K562 (cell line): ENCODE measurements around the gene MRGPRF. TPM values are rescaled to one million over a fixed set of nuclear protein-coding genes. Genes with fewer than 3 reads are reported as not detected.

Source experiments
- ATAC-seq: fragments of 200-7000 bp; cut with Tn5 transposase; 3 replicates; pipeline ENCODE4 v1.9.1; 2020; ENCODE audit warnings: moderate library complexity
- BruUV-seq: library from RNA; stranded (reverse); fragments of 400-500 nt; replicated peaks from 2 replicates; lab custom pipeline; 2021; lab: Mats Ljungman, UMichigan
- CTCF ChIA-PET: fragments of 300-600 bp; formaldehyde crosslinking; extraction: SDS; loops from one replicate; lab custom pipeline; 2021; ENCODE audit warnings: low intra/inter-chr PET ratio; lab: Yijun Ruan, JAX
- POLR2A ChIA-PET: fragments of 300-600, 350-650 bp; sonication (Branson Sonifier 250); formaldehyde crosslinking; extraction: SDS; loops from one replicate; lab custom pipeline; 2021; ENCODE audit warnings: antibody characterized with exemption, inconsistent platforms; lab: Yijun Ruan, JAX
- DNase-seq, 4 experiments: peaks; one replicate each; pipeline versions ENCODE4 v3.0.0 to v3.0.0-alpha.2; 2011 to 2018; ENCODE audit warnings: low spot score in 3 of 4, mixed read lengths in 3 of 4; ENCODE audit errors: extremely low read depth in 1 of 4
- FAIRE-seq: peaks from 2 replicates; lab custom pipeline; 2011; peaks lifted over from hg19 to GRCh38; lab: Jason Lieb, UNC
- H2AFZ ChIP-seq: 2 replicates; pipeline ENCODE4 v1.6.0; 2011; ENCODE audit warnings: low read depth, low read length, control low read depth, inconsistent platforms
- H3K27ac ChIP-seq: fragments of 200-600 bp; 3 replicates; pipeline ENCODE4 v1.8.0; 2011; ENCODE audit warnings: low read depth, mild to moderate bottlenecking, control low read depth, inconsistent platforms, low read length, moderate library complexity, mixed read lengths; ENCODE audit errors: extremely low read depth
- H3K27me3 ChIP-seq, 2 experiments: fragments of 300-600 bp in 1 of 2; 2 replicates in 1 of 2; 3 replicates in 1 of 2; pipeline versions ENCODE4 v1.6.0 to v1.8.0; 2011; ENCODE audit warnings: inconsistent platforms in 2 of 2, low read length in 2 of 2, mild to moderate bottlenecking in 1 of 2, mixed read lengths in 1 of 2, moderate library complexity in 1 of 2; ENCODE audit not compliant: control insufficient read depth in 2 of 2, insufficient read depth in 2 of 2
- H3K36me3 ChIP-seq: fragments of 300-600 bp; 3 replicates; pipeline ENCODE4 v1.8.0; 2011; ENCODE audit warnings: mild to moderate bottlenecking, low read length, inconsistent platforms; ENCODE audit not compliant: control insufficient read depth, insufficient read depth
- H3K4me1 ChIP-seq, 2 experiments: fragments of 200-600 bp in 1 of 2; replicated peaks in 1 of 2; 2 replicates in 1 of 2; 3 replicates in 1 of 2; pipeline versions ENCODE4 v1.5.1 to v1.8.0; 2011; ENCODE audit warnings: inconsistent platforms in 2 of 2, low read length in 2 of 2, mild to moderate bottlenecking in 1 of 2, mixed read lengths in 1 of 2, moderate library complexity in 1 of 2; ENCODE audit not compliant: control insufficient read depth in 2 of 2, insufficient read depth in 2 of 2
- H3K4me2 ChIP-seq: 2 replicates; pipeline ENCODE4 v1.6.1; 2011; ENCODE audit warnings: low read length, control low read depth, inconsistent platforms, mixed read lengths; ENCODE audit not compliant: insufficient read depth
- H3K4me3 ChIP-seq: fragments of 200-600 bp; sonication (generic), shearing (Covaris generic); 2 replicates; pipeline ENCODE4 v1.5.1; 2016; ENCODE audit warnings: control low read depth, inconsistent platforms
- H3K79me2 ChIP-seq: fragments of 200-600 bp; 3 replicates; pipeline ENCODE4 v1.8.0; 2011; ENCODE audit warnings: low read length, inconsistent platforms; ENCODE audit not compliant: control insufficient read depth, insufficient read depth
- H3K9ac ChIP-seq, 2 experiments: 2 replicates each; pipeline versions ENCODE4 v1.6.0 to v1.6.1; 2011; ENCODE audit warnings: low read depth in 2 of 2, low read length in 2 of 2, control low read depth in 1 of 2, inconsistent platforms in 1 of 2, mild to moderate bottlenecking in 1 of 2, mixed read lengths in 1 of 2; ENCODE audit not compliant: insufficient read depth in 1 of 2
- H3K9me1 ChIP-seq: one replicate; pipeline ENCODE4 v1.6.0; 2011; ENCODE audit warnings: inconsistent platforms, mild to moderate bottlenecking, low read length, moderate library complexity; ENCODE audit not compliant: control insufficient read depth, insufficient read depth
- H3K9me3 ChIP-seq: replicated peaks from 2 replicates; pipeline ENCODE4 v1.5.1; 2011; ENCODE audit warnings: low read depth, low read length, inconsistent platforms; ENCODE audit not compliant: control insufficient read depth, insufficient read depth
- H4K20me1 ChIP-seq: replicated peaks from 2 replicates; pipeline ENCODE4 v1.6.1; 2011; ENCODE audit warnings: low read length, inconsistent platforms, mixed read lengths; ENCODE audit not compliant: control insufficient read depth, insufficient read depth
- ZBTB26 ChIP-seq: fragments of 450-650 bp; formaldehyde crosslinking; IDR thresholded peaks from 2 replicates; pipeline ENCODE4 v1.4.0; 2022; ENCODE audit warnings: missing genetic modification characterization
- ZNF280A ChIP-seq: fragments of 450-650 bp; IDR thresholded peaks from 2 replicates; pipeline ENCODE4 v1.6.1; 2018; ENCODE audit warnings: mild to moderate bottlenecking, low read depth; ENCODE audit not compliant: partially characterized antibody
- ZNF586 ChIP-seq: fragments of 450-650 bp; formaldehyde crosslinking; conservative IDR thresholded peaks from 2 replicates; pipeline ENCODE4 v1.4.0; 2020; ENCODE audit warnings: mild to moderate bottlenecking, moderate library complexity
- WGBS: fragments of 100-300 bp; shearing (Covaris generic); methylation state at CpG from one replicate; pipeline ENCODE4 v1.1.6; 2016; ENCODE audit warnings: low coverage, mixed read lengths; ENCODE audit not compliant: insufficient coverage; ENCODE audit errors: missing lambda C conversion rate; 5-methylcytosine and 5-hydroxymethylcytosine counted together
- in situ Hi-C: fragments of 300-500 bp; cut with MboI; formaldehyde crosslinking; loops from 4 replicates; pipeline ENCODE4 v1.15.0; 2018; ENCODE audit warnings: inconsistent platforms, mixed read lengths
- intact Hi-C: fragments of 100-400 bp; cut with micrococcal nuclease; formaldehyde crosslinking; loops from 2 replicates; pipeline ENCODE4 v1.14.2; 2022
- polyA plus RNA-seq, 8 experiments: library from polyadenylated mRNA; depleted of rRNA in 4 of 8; stranded (reverse) in 5 of 8; unstranded in 3 of 8; fragments of >200 nt; fragmentation: Nextera tagmentation in 2 of 8; fragmentation: Illumina TruSeq in 1 of 8; extraction: Ambion mirVana in 2 of 8; extraction: Trizol in 1 of 8; gene quantifications; 2 replicates each; pipeline versions ENCODE4 v1.2.1 to v1.2.3, GENCODE V29; 2011 to 2014; ENCODE audit warnings: inconsistent platforms in 1 of 8, missing spikeins in 1 of 8
- total RNA-seq, 7 experiments: library from RNA; depleted of rRNA in 6 of 7; stranded (reverse); fragments of >200 nt in 6 of 7; fragmentation: Illumina TruSeq in 2 of 7; extraction: Trizol in 2 of 7; gene quantifications; 2 replicates each; pipeline versions ENCODE4 v1.2.1 to v1.2.3, GENCODE V29; 2011 to 2021; ENCODE audit warnings: low replicate concordance in 1 of 7

Gene MRGPRF
- total and polyA plus RNA-seq, 9 of the 15 experiments (the other 6 are each of a cell fraction or from before 2014, with no cell fraction given), result not detected

- H3K9me3 ChIP-seq, result no peaks in the 10 kb centered on the region
- H3K79me2 ChIP-seq, result no peaks in the 10 kb centered on the region
- H3K27ac ChIP-seq, result no peak overlapping the region
- H3K9me1 ChIP-seq, result no peaks in the 10 kb centered on the region
- BruUV-seq, result no TSS peak
- in situ Hi-C loops, result no loop called here
- peaks cover 0 to 4% of the 10 kb centered on the region in 2 experiments; a peak in 2 of 5 replicates for H3K4me1 ChIP-seq
- no peak overlapping the region for H3K4me2 ChIP-seq
- no peaks in the 10 kb centered on the region for H3K36me3 ChIP-seq
- TF ChIP-seq ZBTB26 (CRISPR knock-in tag) (no peak), ZNF280A (no peak), ZNF586 (CRISPR knock-in tag) (no peak)
- peaks cover 3% of the 10 kb centered on the region; the same call in 1 of the 2 replicates for H4K20me1 ChIP-seq
- H3K9ac ChIP-seq, result no peak overlapping the region
- POLR2A ChIA-PET, result interaction anchor here (0.7 kb wide), 1 partner anchor 218 kb away, joined by 3 read pairs; no protein-coding TSS in a partner anchor
- peaks cover 20 to 59% of the 10 kb centered on the region in 2 experiments for H3K27me3 ChIP-seq
- FAIRE-seq, result no peak
- H3K4me3 ChIP-seq, result no peak overlapping the region
- no peak for DNase-seq
- CTCF ChIA-PET, result no interaction called here
- WGBS, result 5% methylated on average over 6 of the region's 6 CpGs
- no peak overlapping the region for H2AFZ ChIP-seq
- intact Hi-C loops, result no loop called here
- ATAC-seq, result no peak
These were observed 11.5 kb upstream of the MRGPRF start for GRCh38 chr11:69024509-69024908.
